Cardiac muscle cell (in vitro differentiated cells and primary cell): ENCODE measurements around the gene EXOC3L1. TPM values are rescaled to one million over a fixed set of nuclear protein-coding genes. Genes with fewer than 3 reads are reported as not detected.

Experiments
- DNase-seq, 2 donors: peaks; one replicate each; pipeline versions ENCODE4 v3.0.0 to v3.0.0-alpha.2; 2010 to 2017; ENCODE audit warnings: low read depth in 1 of 2, low spot score in 1 of 2
- H3K27ac ChIP-seq: fragments of 200-600 bp; sonication (generic); 2 replicates; pipeline ENCODE4 v1.5.1; 2016
- H3K27me3 ChIP-seq: fragments of 200-600 bp; sonication (generic); 2 replicates; pipeline ENCODE4 v1.6.0; 2016; ENCODE audit warnings: control low read depth
- H3K36me3 ChIP-seq: fragments of 200-600 bp; sonication (generic); 2 replicates; pipeline ENCODE4 v1.5.1; 2016; ENCODE audit warnings: control low read depth
- H3K4me1 ChIP-seq: fragments of 200-600 bp; sonication (generic); 2 replicates; pipeline ENCODE4 v1.8.1; 2017; ENCODE audit warnings: low read depth, mild to moderate bottlenecking, mixed run types
- H3K4me3 ChIP-seq: fragments of 200-600 bp; sonication (generic); 2 replicates; pipeline ENCODE4 v1.5.1; 2016; ENCODE audit warnings: mild to moderate bottlenecking
- H3K9me3 ChIP-seq: fragments of 200-600 bp; sonication (generic); 2 replicates; pipeline ENCODE4 v1.5.1; 2017; ENCODE audit warnings: low read depth, mild to moderate bottlenecking, control low read depth
- CTCF ChIP-seq: IDR thresholded peaks from 2 replicates; pipeline ENCODE4 v1.5.1; 2012; ENCODE audit warnings: low read depth, mild to moderate bottlenecking, low read length
- polyA plus RNA-seq: library from polyadenylated mRNA; unstranded; fragments of >200 nt; fragmentation: Nextera tagmentation; extraction: Ambion mirVana; gene quantifications from 2 replicates; pipeline ENCODE4 v1.2.1, GENCODE V29; 2016
- total RNA-seq: library from RNA; depleted of rRNA; stranded (reverse); fragments of >200 nt; gene quantifications from 2 replicates; pipeline ENCODE4 v1.2.3, GENCODE V29; 2016

EXOC3L1 gene
- total and polyA plus RNA-seq, 2 experiments from 2014 or later: 2.9 to 4.3 TPM

GRCh38 chr16:67158637-67159600 is 31.0 kb downstream of the EXOC3L1 start:
- no peak overlapping the region for H3K27ac ChIP-seq
- no peaks in the 10 kb centered on the region for H3K9me3 ChIP-seq
- peak; percentile 34 to 43 for DNase-seq
- no peaks in the 10 kb centered on the region for H3K36me3 ChIP-seq
- H3K27me3 ChIP-seq: peaks cover 97% of the 10 kb centered on the region
- peaks cover 6% of the 10 kb centered on the region for H3K4me1 ChIP-seq
- no peak for TF ChIP-seq CTCF
- H3K4me3 ChIP-seq: peak overlapping the region; percentile 59

GRCh38 chr16:67157892-67158635 is 31.9 kb downstream of the EXOC3L1 start:
- H3K36me3 ChIP-seq: no peaks in the 10 kb centered on the region
- H3K27ac ChIP-seq: no peak overlapping the region
- no peaks in the 10 kb centered on the region for H3K9me3 ChIP-seq
- no peak for DNase-seq
- peaks cover 4% of the 10 kb centered on the region for H3K4me1 ChIP-seq
- H3K4me3 ChIP-seq: no peak overlapping the region
- no peak for TF ChIP-seq CTCF
- H3K27me3 ChIP-seq: peaks cover 97% of the 10 kb centered on the region

DNA sequence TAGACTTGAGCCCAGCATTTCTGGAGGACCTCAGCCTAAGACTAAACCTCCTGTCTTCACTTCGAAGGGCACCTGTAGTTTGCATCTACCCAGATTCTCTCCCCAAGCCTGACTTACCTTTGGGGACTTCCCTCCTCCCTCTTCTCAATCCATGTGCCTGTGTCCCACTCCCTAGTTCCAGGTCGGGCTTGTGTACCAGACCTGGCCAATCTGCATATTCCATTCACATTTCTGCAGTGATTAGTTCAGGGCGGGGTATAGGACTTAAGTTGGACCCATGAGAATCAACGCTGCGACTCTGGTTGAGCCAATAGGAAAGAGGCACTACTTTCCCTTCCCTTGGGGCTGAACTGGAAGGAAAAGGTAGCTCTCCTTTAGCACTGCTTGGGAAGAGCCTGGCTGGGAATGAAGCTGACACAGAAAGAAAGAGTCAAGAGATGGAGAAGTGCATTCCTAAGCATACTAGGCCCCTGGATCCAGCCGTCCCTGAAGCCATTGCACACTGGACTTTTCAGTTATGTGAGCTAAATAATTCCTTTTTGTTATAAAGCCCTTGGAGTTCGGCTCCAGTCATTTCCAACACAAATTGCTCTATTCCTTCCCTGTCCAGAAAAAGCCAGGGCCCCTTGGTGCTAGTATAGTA is 32.7 kb downstream of the EXOC3L1 start:
- H3K4me1 ChIP-seq: no peaks in the 10 kb centered on the region
- H3K27me3 ChIP-seq: peaks cover 97% of the 10 kb centered on the region
- H3K27ac ChIP-seq: no peak overlapping the region
- TF ChIP-seq CTCF: no peak
- no peaks in the 10 kb centered on the region for H3K36me3 ChIP-seq
- no peak overlapping the region for H3K4me3 ChIP-seq
- DNase-seq: no peak
- no peaks in the 10 kb centered on the region for H3K9me3 ChIP-seq

DNA sequence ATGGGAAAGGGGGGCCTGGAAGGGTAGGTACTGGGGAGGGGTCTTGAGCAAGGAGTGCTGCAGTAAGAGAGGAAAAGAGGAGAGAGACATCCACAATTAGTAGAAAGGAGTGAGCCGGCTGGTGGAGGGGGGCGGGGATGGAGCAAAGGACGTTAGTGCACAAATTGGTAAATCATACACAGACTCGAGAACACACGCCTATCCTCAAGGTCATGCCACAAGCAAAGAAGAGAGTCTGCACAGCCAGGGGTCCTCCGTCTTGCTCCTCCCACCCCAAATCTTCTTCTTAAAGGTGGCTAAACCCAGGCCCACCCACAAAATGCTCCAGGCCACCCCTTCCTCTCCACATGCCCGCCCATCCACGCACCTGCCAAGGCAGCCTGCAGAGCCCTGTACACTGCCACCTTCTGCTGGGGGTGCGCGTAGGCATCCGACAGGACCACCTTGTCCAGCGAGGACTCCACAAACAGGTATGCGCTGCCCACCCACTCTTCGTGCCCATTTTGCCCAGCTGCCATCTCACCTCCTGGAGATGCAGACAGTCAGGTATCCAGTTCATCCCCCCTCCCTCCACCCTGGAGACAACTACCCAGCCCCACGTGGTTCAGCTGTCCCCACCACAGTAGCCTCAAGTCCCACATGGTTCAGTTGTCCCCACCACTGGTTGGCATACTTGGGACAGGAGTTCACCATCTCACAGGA is 33.6 kb downstream of the EXOC3L1 start:
- TF ChIP-seq CTCF: no peak
- Histone ChIP-seq H3K4me3 (no peak overlapping the region), H3K9me3 (no peaks in the 10 kb centered on the region), H3K27me3 (peaks cover 94% of the 10 kb centered on the region), H3K36me3 (no peaks in the 10 kb centered on the region), H3K27ac (no peak overlapping the region), H3K4me1 (no peaks in the 10 kb centered on the region)
- no peak for DNase-seq
